Uterus (tissue), 4 donors: ENCODE data around the gene PDE4B. TPM values are rescaled to one million over a fixed set of nuclear protein-coding genes. Genes with fewer than 3 reads are reported as not detected.
"Not testable (repeated sequence)": the region's sequence is repeated elsewhere in the genome, so short reads cannot be mapped to it uniquely, and the experiment has no call there.

ENCODE experiments used
- DNase-seq, 2 donors: peaks; one replicate each; pipeline ENCODE4 v3.0.0-alpha.2; 2019 to 2020
- H3K27ac ChIP-seq, 2 donors: fragments of 200-600 bp; sonication (generic); 1 replicate in 1 of 2; 2 replicates in 1 of 2; pipeline ENCODE4 v1.5.1; 2016 to 2018
- H3K27me3 ChIP-seq, 2 donors: fragments of 200-600 bp; sonication (generic); one replicate each; pipeline ENCODE4 v1.5.1; 2018 to 2019; ENCODE audit warnings: control low read depth in 1 of 2
- H3K36me3 ChIP-seq, 2 donors: fragments of 200-600 bp; sonication (generic); one replicate each; pipeline ENCODE4 v1.5.1; 2019; ENCODE audit warnings: control low read depth in 1 of 2
- H3K4me1 ChIP-seq, 2 donors: fragments of 200-600 bp; sonication (generic); one replicate each; pipeline ENCODE4 v1.5.1; 2018 to 2019; ENCODE audit warnings: control low read depth in 1 of 2
- H3K4me3 ChIP-seq, 2 donors: fragments of 200-600 bp; sonication (generic); 1 replicate in 1 of 2; 2 replicates in 1 of 2; pipeline ENCODE4 v1.5.1; 2018 to 2019; ENCODE audit warnings: mild to moderate bottlenecking in 1 of 2
- H3K9me3 ChIP-seq, 2 donors: fragments of 200-600 bp; sonication (generic); one replicate each; pipeline ENCODE4 v1.5.1; 2019; ENCODE audit warnings: control low read depth in 1 of 2
- CTCF ChIP-seq, 4 experiments: fragments of 200-600 bp in 2 of 4; fragments of 450-650 bp in 2 of 4; sonication (generic) in 2 of 4; IDR thresholded peaks; one replicate each; pipeline ENCODE4 v1.5.1; 2016 to 2019; ENCODE audit warnings: antibody characterized with exemption in 4 of 4, mild to moderate bottlenecking in 2 of 4, moderate library complexity in 1 of 4
- POLR2A ChIP-seq, 2 donors: fragments of 450-650 bp; IDR thresholded peaks; one replicate each; pipeline ENCODE4 v1.6.1; 2016; ENCODE audit warnings: antibody characterized with exemption in 2 of 2, mild to moderate bottlenecking in 1 of 2, moderate library complexity in 1 of 2
- intact Hi-C: fragments of 100-400 bp; cut with DNase I; formaldehyde crosslinking; loops from one replicate; pipeline ENCODE4 v1.15.1; 2023; ENCODE audit warnings: low total_unique reads
- total RNA-seq, 4 donors: library from RNA; depleted of rRNA in 3 of 4; stranded (reverse); fragments of >200 nt in 3 of 4; gene quantifications; one replicate each; pipeline versions ENCODE4 v1.1.0 to v1.2.4, GENCODE V29; 2014 to 2023
- donor health status: DM: yes; HTN: yes; CAD: no.

Gene PDE4B
- total RNA-seq, 4 donors from 2014 or later: 6.9 to 22.9 (median 17.8) TPM

DNA sequence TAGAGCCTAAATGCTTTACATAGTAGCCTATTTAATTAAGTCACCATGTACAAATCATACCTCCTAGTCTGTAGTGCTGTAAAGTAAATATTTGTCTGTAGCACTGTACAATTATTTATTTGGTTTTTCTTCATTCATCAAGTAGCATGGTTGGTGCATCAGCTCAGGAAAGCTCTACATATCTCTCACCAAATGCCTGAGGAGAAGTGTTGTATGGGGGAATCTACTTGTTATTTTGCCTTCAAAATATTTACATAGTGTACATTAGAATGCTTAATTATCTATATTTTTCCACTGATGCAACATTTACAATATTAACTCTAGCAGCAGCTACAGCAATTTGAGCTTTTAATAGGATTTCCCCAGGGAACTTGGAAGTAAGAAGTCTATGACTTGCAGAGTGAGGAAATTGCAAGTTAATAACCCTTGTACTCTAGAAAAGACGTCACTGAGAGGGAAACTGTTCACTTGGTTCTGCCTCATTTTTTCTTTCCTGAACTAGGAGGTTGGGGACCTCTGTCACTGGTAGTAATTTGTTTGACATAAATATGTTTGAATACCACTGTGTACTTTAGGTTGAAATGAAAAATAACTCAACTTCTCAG, 207.4 kb downstream of the PDE4B start:
- no peaks in the 10 kb centered on the region for H3K27me3 ChIP-seq
- no peak for DNase-seq
- H3K9me3 ChIP-seq: no peaks in the 10 kb centered on the region
- intact Hi-C loops: no loop called here
- no peaks in the 10 kb centered on the region for H3K4me1 ChIP-seq
- TF ChIP-seq CTCF (IDR thresholded peaks at IDR 0.05) (no peak), POLR2A (IDR thresholded peaks at IDR 0.05) (no peak)
- no peak overlapping the region for H3K27ac ChIP-seq
- H3K36me3 ChIP-seq: no peaks in the 10 kb centered on the region
- no peak overlapping the region for H3K4me3 ChIP-seq

DNA sequence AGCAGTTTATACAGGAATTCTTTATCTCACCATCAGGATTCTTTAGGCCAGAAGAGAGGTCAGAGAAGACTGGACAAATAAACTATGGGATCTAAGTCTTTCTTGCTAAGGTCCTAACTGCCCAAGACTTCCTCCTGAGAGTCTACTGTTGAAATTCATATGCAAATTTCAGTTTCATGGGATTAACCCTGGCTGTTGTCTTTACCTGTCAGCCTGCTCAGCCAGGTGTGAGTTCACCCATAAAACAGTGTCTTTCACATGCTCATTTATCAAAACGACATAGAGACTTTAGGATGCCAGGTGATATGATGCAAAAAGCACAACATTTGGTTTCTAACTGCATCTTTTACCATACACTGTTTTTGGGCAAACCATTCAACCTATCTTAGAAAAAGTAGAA, 211.0 kb downstream of the PDE4B start:
- Histone ChIP-seq H3K4me3 (no peak overlapping the region), H3K4me1 (no peaks in the 10 kb centered on the region), H3K9me3 (no peaks in the 10 kb centered on the region), H3K27ac (no peak overlapping the region), H3K27me3 (no peaks in the 10 kb centered on the region), H3K36me3 (no peaks in the 10 kb centered on the region)
- intact Hi-C loops: no loop called here
- TF ChIP-seq POLR2A (IDR thresholded peaks at IDR 0.05) (no peak), CTCF (IDR thresholded peaks at IDR 0.05) (no peak)
- DNase-seq: no peak

- DNase-seq, H3K9me3 ChIP-seq, H3K27me3 ChIP-seq, intact Hi-C loops, H3K27ac ChIP-seq, H3K36me3 ChIP-seq, H3K4me1 ChIP-seq, H3K4me3 ChIP-seq: not testable (repeated sequence)
Observed at GRCh38 chr1:66006534-66006933, 213.8 kb downstream of the PDE4B start.

DNA sequence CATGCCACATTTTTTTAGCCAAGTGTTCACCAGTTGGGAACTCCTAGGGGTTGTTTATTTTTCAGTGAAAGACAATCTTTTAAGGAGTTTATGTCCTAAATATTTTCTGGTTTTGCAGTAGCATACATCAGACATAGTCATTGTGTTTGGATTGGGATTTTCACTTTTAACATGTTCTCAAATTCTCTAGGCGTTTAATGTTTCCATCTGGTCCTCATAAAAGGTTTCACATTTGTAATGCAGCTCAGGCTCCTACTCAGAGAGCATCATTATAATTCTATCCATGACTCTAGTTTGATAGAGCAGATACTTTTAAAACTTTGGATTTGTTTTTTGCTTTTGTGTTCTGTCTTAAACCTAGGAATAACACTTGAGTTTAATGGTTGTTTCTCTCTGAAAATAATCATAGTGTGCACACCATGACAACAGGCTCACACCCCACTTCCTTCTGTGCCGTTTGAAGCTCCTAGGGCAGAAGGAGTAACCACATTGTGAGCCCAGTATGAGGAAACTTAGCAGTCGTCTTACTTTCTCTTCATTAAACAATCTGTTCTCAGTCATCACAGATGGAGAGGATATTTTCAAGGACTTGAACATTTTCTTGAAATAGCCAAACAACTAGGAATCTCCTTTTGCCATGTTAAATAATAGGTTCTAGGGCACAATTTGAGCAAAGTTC, 219.6 kb downstream of the PDE4B start:
- TF ChIP-seq CTCF (IDR thresholded peaks at IDR 0.05) (no peak), POLR2A (IDR thresholded peaks at IDR 0.05) (no peak)
- no peaks in the 10 kb centered on the region for H3K4me1 ChIP-seq
- intact Hi-C loops: no loop called here
- H3K27ac ChIP-seq: no peak overlapping the region
- no peaks in the 10 kb centered on the region for H3K27me3 ChIP-seq
- no peak overlapping the region for H3K4me3 ChIP-seq
- H3K36me3 ChIP-seq: no peaks in the 10 kb centered on the region
- DNase-seq: no peak
- no peaks in the 10 kb centered on the region for H3K9me3 ChIP-seq

- Histone ChIP-seq H3K27me3 (no peaks in the 10 kb centered on the region), H3K4me1 (no peaks in the 10 kb centered on the region)
Observed at GRCh38 chr1:66013371-66013770, 220.7 kb downstream of the PDE4B start.

More at GRCh38 chr1:66013371-66013770, 220.7 kb downstream of the PDE4B start:
- Histone ChIP-seq H3K36me3 (no peaks in the 10 kb centered on the region), H3K27ac (no peak overlapping the region), H3K9me3 (no peaks in the 10 kb centered on the region), H3K4me3 (no peak overlapping the region)
- TF ChIP-seq CTCF (IDR thresholded peaks at IDR 0.05) (no peak), POLR2A (IDR thresholded peaks at IDR 0.05) (no peak)
- DNase-seq: no peak
- intact Hi-C loops: no loop called here
